Measurements from ENCODE around the gene RSPH9. TPM values are rescaled to one million over a fixed set of nuclear protein-coding genes. Genes with fewer than 3 reads are reported as not detected.
A peak's percentile ranks its signal among the peaks of the same experiment; 100 is the strongest.

RSPH9 gene
- total and polyA plus RNA-seq, 7 experiments from 2014 or later: 0.96 to 1.1 TPM; not detected in 5

- no peaks in the 10 kb centered on the region for H3K9me3 Mint-ChIP-seq
- intact Hi-C loops (cut with micrococcal nuclease): loop anchor here (5.0 kb wide), 2 partner anchors 88 to 668 kb away; no protein-coding TSS in a partner anchor
- CTCF ChIA-PET: interaction anchor here (1.5 to 4.8 kb wide), 3 partner anchors 19 to 411 kb away, joined by 3 to 28 read pairs (median 10); partner anchors contain the start of gene MRPS18A
- H3K27ac Mint-ChIP-seq: peak overlapping the region in 4 of 9 donors; percentile 18 to 72 (median 60)
- Histone ChIP-seq H3K4me3 (ENCODE audit: low read length) (no peak overlapping the region), H3K27me3 (ENCODE audit: control insufficient read depth in 2 of 2, insufficient read depth in 2 of 2, low read length in 2 of 2) (no peaks in the 10 kb centered on the region), H3K4me1 (ENCODE audit: control insufficient read depth in 2 of 2, insufficient read depth in 2 of 2, low read length in 2 of 2) (peaks cover 8 to 9% of the 10 kb centered on the region in 2 donors), H3K36me3 (ENCODE audit: control insufficient read depth in 2 of 3, insufficient read depth in 3 of 3, low read length in 3 of 3) (peaks cover 0 to 43% (median 0%) of the 10 kb centered on the region in 3 experiments), H3K27ac (ENCODE audit: low read depth, low read length) (no peak overlapping the region), H3K9me3 (ENCODE audit: control insufficient read depth in 2 of 3, low read length in 3 of 3) (no peaks in the 10 kb centered on the region)
- H3K36me3 Mint-ChIP-seq: peaks cover 0 to 13% (median 0%) of the 10 kb centered on the region in 5 donors
- POLR2A ChIA-PET: interaction anchor here (0.6 kb wide), 1 partner anchor 442 kb away, joined by 3 read pairs; no protein-coding TSS in a partner anchor
- no peaks in the 10 kb centered on the region for H3K27me3 Mint-ChIP-seq
- ATAC-seq: no peak
- peak overlapping the region in 1 of 10 donors; percentile 44 for H3K4me3 Mint-ChIP-seq
- no peak for DNase-seq
- peaks cover 14 to 41% (median 18%) of the 10 kb centered on the region in 7 donors for H3K4me1 Mint-ChIP-seq
These were observed 24.4 kb downstream of the RSPH9 start for GRCh38 chr6:43669050-43669921.

DNA sequence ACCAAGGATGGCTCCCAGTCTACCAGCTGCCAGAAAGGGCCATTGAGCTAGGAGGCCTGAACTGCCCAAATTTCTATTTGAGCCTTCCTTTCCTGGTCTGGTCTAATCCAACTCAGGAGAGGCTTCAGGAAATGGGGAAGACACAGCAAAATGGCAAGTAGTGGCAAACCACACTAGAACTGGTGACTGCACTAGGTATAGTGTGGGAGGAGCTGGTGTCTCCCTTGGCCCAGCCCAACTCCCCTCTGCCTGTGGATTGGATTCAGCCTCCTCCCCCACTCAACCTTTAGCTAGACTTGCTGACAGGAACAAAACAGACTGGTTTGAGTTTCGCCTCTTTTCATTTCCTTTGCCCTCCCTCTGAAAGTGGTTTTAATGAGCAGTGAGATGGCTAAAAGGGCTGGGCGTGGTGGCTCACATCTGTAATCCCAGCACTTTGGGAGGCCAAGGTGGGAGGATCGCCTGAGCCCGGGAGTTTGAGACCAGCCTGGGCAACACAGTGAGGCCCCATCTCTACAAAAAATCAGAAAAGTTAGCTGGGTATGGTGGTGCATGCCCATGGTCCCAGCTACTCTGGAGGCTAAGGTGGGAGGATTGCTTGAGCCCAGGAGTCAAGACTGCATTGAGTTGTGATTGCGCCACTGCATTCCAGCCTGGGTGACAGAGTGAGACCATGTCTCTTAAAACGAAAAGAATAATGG lies 25.2 kb downstream of the RSPH9 start:
- H3K36me3 ChIP-seq (ENCODE audit: control insufficient read depth in 2 of 3, insufficient read depth in 3 of 3, low read length in 3 of 3): peaks cover 0 to 51% (median 0%) of the 10 kb centered on the region in 3 experiments
- no peaks in the 10 kb centered on the region for H3K9me3 Mint-ChIP-seq
- ATAC-seq (no peak), DNase-seq (peak in 1 of 9 donors; percentile 44)
- peaks cover 14 to 41% (median 18%) of the 10 kb centered on the region in 7 donors for H3K4me1 Mint-ChIP-seq
- no peaks in the 10 kb centered on the region for H3K9me3 ChIP-seq (ENCODE audit: control insufficient read depth in 2 of 3, low read length in 3 of 3)
- no peaks in the 10 kb centered on the region for H3K27me3 Mint-ChIP-seq
- H3K4me3 ChIP-seq (ENCODE audit: low read length): no peak overlapping the region
- peaks cover 8 to 9% of the 10 kb centered on the region in 2 donors for H3K4me1 ChIP-seq (ENCODE audit: control insufficient read depth in 2 of 2, insufficient read depth in 2 of 2, low read length in 2 of 2)
- ChIA-PET CTCF (interaction anchor here (1.5 to 4.8 kb wide), 3 partner anchors 18 to 410 kb away, joined by 3 to 28 read pairs (median 10); partner anchors contain the start of gene MRPS18A), POLR2A (interaction anchor here (0.6 kb wide), 1 partner anchor 442 kb away, joined by 3 read pairs; no protein-coding TSS in a partner anchor)
- peaks cover 0 to 18% (median 0%) of the 10 kb centered on the region in 5 donors for H3K36me3 Mint-ChIP-seq
- H3K27ac ChIP-seq (ENCODE audit: low read depth, low read length): no peak overlapping the region
- peak overlapping the region in 4 of 9 donors; percentile 36 to 85 (median 54) for H3K27ac Mint-ChIP-seq
- H3K27me3 ChIP-seq (ENCODE audit: control insufficient read depth in 2 of 2, insufficient read depth in 2 of 2, low read length in 2 of 2): no peaks in the 10 kb centered on the region
- intact Hi-C loops (cut with micrococcal nuclease): loop anchor here (1.0 to 5.0 kb wide), 3 partner anchors 17 to 667 kb away; partner anchors contain the start of gene MRPS18A (in 1 of the 2)
- H3K4me3 Mint-ChIP-seq: peak overlapping the region in 1 of 10 donors; percentile 44

DNA sequence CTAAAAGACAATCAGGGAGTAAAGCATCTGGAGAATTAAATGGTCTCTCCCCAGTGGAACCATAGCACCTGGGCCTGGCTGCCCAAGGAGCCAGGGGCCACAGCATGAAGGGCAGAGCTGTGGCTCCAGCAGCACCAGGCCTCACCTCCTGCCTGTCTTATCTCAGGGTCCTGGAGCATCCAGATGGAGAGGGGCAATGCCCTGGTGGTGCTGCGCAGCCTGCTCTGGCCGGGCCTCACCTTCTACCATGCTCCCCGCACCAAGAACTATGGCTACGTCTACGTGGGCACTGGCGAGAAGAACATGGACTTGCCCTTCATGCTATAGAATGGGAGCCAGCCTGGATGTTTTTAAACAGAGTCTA lies 25.8 kb downstream of the RSPH9 start:
- H3K36me3 ChIP-seq (ENCODE audit: control insufficient read depth in 2 of 3, insufficient read depth in 3 of 3, low read length in 3 of 3): peaks cover 0 to 56% (median 4%) of the 10 kb centered on the region in 3 experiments
- H3K4me3 ChIP-seq (ENCODE audit: low read length): no peak overlapping the region
- peaks cover 8 to 9% of the 10 kb centered on the region in 2 donors for H3K4me1 ChIP-seq (ENCODE audit: control insufficient read depth in 2 of 2, insufficient read depth in 2 of 2, low read length in 2 of 2)
- no peaks in the 10 kb centered on the region for H3K9me3 Mint-ChIP-seq
- DNase-seq: no peak
- POLR2A ChIA-PET: no interaction called here
- peaks cover 14 to 41% (median 18%) of the 10 kb centered on the region in 7 donors for H3K4me1 Mint-ChIP-seq
- H3K27me3 ChIP-seq (ENCODE audit: control insufficient read depth in 2 of 2, insufficient read depth in 2 of 2, low read length in 2 of 2): no peaks in the 10 kb centered on the region
- no peak overlapping the region for H3K27ac ChIP-seq (ENCODE audit: low read depth, low read length)
- CTCF ChIA-PET: interaction anchor here (1.5 to 4.8 kb wide), 2 partner anchors 54 to 409 kb away, joined by 3 to 28 read pairs; no protein-coding TSS in a partner anchor
- peak overlapping the region in 3 of 9 donors; percentile 52 to 85 (median 85) for H3K27ac Mint-ChIP-seq
- peaks cover 0 to 22% (median 0%) of the 10 kb centered on the region in 5 donors for H3K36me3 Mint-ChIP-seq
- H3K9me3 ChIP-seq (ENCODE audit: control insufficient read depth in 2 of 3, low read length in 3 of 3): no peaks in the 10 kb centered on the region
- intact Hi-C loops (cut with micrococcal nuclease): loop anchor here in 1 of 2 donors (1.0 kb wide), 1 partner anchor 17 kb away; the partner anchor contains the start of gene MRPS18A
- no peak overlapping the region for H3K4me3 Mint-ChIP-seq
- H3K27me3 Mint-ChIP-seq: no peaks in the 10 kb centered on the region
- ATAC-seq: no peak

DNA sequence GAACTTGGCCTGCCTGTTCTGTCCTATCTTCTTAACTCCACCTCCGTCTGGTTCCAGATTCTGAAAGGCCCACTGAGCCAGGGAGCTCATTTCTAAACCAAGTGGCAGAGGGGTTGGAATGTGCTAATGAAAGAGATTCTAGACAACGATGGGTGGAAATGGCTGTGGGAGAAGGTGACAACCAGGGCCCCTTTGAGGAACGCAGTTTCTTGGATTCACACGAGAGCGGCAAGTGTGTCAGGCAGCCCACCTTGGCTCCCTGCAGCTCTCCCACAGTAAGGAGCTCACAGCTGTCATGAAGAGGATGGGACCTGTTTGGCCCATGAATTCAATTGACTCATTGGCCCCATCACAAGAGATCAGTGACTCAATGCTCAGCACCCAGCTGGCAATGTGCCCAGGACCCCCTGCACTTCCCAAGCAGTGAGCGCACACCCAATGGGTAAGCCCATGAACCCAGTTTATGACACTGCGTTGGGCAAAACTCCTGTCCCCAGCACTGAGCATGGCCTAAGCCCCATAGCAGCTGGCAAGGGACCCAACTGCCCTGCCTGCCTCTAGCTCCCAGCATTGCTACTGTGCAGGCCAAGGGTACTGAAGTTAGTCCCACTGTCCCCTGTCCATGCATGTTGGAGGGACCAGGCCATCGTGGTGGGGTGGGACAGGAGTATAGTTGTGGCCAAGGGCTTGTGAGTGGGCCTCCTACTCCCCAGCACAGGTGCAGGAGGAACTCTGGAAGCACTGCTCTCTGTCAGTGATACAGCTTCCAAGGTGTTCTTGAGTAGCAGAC lies 26.4 kb downstream of the RSPH9 start:
- no peak for ATAC-seq
- Histone ChIP-seq H3K4me3 (ENCODE audit: low read length) (no peak overlapping the region), H3K4me1 (ENCODE audit: control insufficient read depth in 2 of 2, insufficient read depth in 2 of 2, low read length in 2 of 2) (peaks cover 8 to 9% of the 10 kb centered on the region in 2 donors), H3K27ac (ENCODE audit: low read depth, low read length) (no peak overlapping the region), H3K36me3 (ENCODE audit: control insufficient read depth in 2 of 3, insufficient read depth in 3 of 3, low read length in 3 of 3) (peaks cover 0 to 62% (median 4%) of the 10 kb centered on the region in 3 experiments), H3K27me3 (ENCODE audit: control insufficient read depth in 2 of 2, insufficient read depth in 2 of 2, low read length in 2 of 2) (no peaks in the 10 kb centered on the region), H3K9me3 (ENCODE audit: control insufficient read depth in 2 of 3, low read length in 3 of 3) (no peaks in the 10 kb centered on the region)
- POLR2A ChIA-PET: no interaction called here
- Mint-ChIP-seq H3K27ac (peak overlapping the region in 3 of 9 donors; percentile 52 to 85 (median 85)), H3K9me3 (no peaks in the 10 kb centered on the region), H3K36me3 (peaks cover 0 to 28% (median 0%) of the 10 kb centered on the region in 5 donors), H3K27me3 (no peaks in the 10 kb centered on the region), H3K4me3 (no peak overlapping the region), H3K4me1 (peaks cover 14 to 41% (median 18%) of the 10 kb centered on the region in 7 donors)
- DNase-seq: no peak
- intact Hi-C loops (cut with micrococcal nuclease): no loop called here
- CTCF ChIA-PET: interaction anchor here (0.6 to 1.5 kb wide), 2 partner anchors 53 to 1142 kb away, joined by 3 to 4 read pairs; no protein-coding TSS in a partner anchor

- no peaks in the 10 kb centered on the region for H3K9me3 ChIP-seq (ENCODE audit: control insufficient read depth in 2 of 3, low read length in 3 of 3)
- no peaks in the 10 kb centered on the region for H3K9me3 Mint-ChIP-seq
- POLR2A ChIA-PET: interaction anchor here (0.6 kb wide), 2 partner anchors 19 to 1981 kb away, joined by 3 read pairs; no protein-coding TSS in a partner anchor
- H3K27me3 ChIP-seq (ENCODE audit: control insufficient read depth in 2 of 2, insufficient read depth in 2 of 2, low read length in 2 of 2): no peaks in the 10 kb centered on the region
- DNase-seq (no peak), ATAC-seq (no peak)
- peaks cover 8 to 9% of the 10 kb centered on the region in 2 donors for H3K4me1 ChIP-seq (ENCODE audit: control insufficient read depth in 2 of 2, insufficient read depth in 2 of 2, low read length in 2 of 2)
- CTCF ChIA-PET: interaction anchor here (0.6 kb wide), 1 partner anchor 1143 kb away, joined by 4 read pairs; no protein-coding TSS in a partner anchor
- H3K36me3 Mint-ChIP-seq: peaks cover 0 to 28% (median 0%) of the 10 kb centered on the region in 5 donors
- H3K27ac ChIP-seq (ENCODE audit: low read depth, low read length): no peak overlapping the region
- H3K27ac Mint-ChIP-seq: no peak overlapping the region
- H3K36me3 ChIP-seq (ENCODE audit: control insufficient read depth in 2 of 3, insufficient read depth in 3 of 3, low read length in 3 of 3): peaks cover 0 to 71% (median 4%) of the 10 kb centered on the region in 3 experiments
- no peak overlapping the region for H3K4me3 ChIP-seq (ENCODE audit: low read length)
- no peak overlapping the region for H3K4me3 Mint-ChIP-seq
- H3K27me3 Mint-ChIP-seq: no peaks in the 10 kb centered on the region
- H3K4me1 Mint-ChIP-seq: peaks cover 10 to 39% (median 15%) of the 10 kb centered on the region in 7 donors
- intact Hi-C loops (cut with micrococcal nuclease): no loop called here
These were observed 27.2 kb downstream of the RSPH9 start for GRCh38 chr6:43671801-43672690.

Measured in naive thymus-derived CD4-positive, alpha-beta T cell (primary cell).